Activated CD4-positive, alpha-beta T cell treated with anti-CD3 and anti-CD28 coated beads for 4 hours (primary cell): ENCODE results near the gene POLA2.
"Not testable (repeated sequence)": the region's sequence is repeated elsewhere in the genome, so short reads cannot be mapped to it uniquely, and the experiment has no call there.

Experiments
- DNase-seq, 2 donors: peaks; one replicate each; pipeline ENCODE4 v3.0.0-alpha.2; 2020

The POLA2 gene, protein sequence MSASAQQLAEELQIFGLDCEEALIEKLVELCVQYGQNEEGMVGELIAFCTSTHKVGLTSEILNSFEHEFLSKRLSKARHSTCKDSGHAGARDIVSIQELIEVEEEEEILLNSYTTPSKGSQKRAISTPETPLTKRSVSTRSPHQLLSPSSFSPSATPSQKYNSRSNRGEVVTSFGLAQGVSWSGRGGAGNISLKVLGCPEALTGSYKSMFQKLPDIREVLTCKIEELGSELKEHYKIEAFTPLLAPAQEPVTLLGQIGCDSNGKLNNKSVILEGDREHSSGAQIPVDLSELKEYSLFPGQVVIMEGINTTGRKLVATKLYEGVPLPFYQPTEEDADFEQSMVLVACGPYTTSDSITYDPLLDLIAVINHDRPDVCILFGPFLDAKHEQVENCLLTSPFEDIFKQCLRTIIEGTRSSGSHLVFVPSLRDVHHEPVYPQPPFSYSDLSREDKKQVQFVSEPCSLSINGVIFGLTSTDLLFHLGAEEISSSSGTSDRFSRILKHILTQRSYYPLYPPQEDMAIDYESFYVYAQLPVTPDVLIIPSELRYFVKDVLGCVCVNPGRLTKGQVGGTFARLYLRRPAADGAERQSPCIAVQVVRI

GRCh38 chr11:65261591-65262380 is at the start of gene POLA2:
POLA2 (plus strand) TSS chr11:65261962; CDS start chr11:65262293, 331 bp downstream.
- peak; percentile 94 to 95 for DNase-seq

- DNase-seq = no peak
Measured at GRCh38 chr11:65212226-65212801, 49.4 kb upstream of the POLA2 start.

DNA sequence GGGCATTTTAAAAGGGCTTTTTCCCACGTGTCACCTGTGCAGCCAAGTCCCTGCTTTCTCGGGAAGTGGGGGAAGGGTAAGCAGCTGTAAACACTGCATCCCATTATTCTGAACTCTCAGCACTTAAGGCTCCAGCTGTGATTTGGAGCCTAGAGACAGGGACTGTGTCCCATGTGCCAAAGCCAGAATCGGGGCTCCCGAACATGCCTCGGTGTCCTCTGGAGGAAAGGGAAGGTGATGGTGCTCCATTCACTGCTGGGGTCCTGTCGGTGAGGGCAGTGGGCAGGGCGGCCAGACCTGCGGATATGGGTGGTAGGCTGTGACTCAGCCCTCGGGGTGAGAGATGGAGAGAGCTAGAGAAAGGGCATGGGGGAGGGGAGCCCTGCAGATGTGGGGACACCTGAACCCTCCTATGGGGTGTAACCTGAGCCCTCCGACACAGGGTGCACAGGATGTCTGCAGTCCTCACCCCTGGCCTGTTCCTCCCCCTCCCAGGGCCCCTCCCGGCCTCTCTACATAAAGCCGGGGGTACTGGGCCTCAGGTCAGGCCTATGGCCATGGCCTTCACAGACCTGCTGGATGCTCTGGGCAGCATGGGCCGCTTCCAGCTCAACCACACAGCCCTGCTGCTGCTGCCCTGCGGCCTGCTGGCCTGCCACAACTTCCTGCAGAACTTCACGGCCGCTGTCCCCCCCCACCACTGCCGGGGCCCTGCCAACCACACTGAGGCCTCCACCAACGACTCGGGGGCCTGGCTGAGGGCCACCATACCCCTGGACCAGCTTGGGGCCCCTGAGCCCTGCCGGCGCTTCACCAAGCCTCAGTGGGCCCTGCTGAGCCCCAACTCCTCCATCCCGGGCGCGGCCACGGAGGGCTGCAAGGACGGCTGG is 48.2 kb upstream of the POLA2 start:
- no peak for DNase-seq

- no peak for DNase-seq
Measured at GRCh38 chr11:65214212-65214845, 47.4 kb upstream of the POLA2 start.

GRCh38 chr11:65215441-65216076 is 46.2 kb upstream of the POLA2 start:
- DNase-seq = peak; percentile 31 to 33

DNA sequence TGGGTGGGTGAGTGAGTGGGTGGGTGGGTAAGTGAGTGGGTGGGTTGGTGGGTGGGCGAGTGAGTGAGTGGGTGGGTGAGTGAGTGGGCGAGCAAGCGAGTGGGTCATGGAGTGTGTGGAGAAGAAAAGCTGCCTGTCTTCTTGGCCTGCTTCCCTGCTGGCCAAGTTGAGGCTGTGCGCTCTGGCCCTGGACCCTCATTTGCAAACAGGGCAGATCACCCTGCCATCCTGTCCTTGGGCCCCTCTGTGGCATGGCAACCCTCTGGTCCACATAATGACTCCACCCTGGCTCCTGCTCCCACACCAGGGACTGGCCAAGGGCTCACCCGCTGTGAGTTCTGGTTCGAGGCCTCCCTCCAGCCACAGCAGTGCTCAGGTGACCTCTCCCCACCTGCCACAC is 44.9 kb upstream of the POLA2 start:
- DNase-seq = no peak

DNA sequence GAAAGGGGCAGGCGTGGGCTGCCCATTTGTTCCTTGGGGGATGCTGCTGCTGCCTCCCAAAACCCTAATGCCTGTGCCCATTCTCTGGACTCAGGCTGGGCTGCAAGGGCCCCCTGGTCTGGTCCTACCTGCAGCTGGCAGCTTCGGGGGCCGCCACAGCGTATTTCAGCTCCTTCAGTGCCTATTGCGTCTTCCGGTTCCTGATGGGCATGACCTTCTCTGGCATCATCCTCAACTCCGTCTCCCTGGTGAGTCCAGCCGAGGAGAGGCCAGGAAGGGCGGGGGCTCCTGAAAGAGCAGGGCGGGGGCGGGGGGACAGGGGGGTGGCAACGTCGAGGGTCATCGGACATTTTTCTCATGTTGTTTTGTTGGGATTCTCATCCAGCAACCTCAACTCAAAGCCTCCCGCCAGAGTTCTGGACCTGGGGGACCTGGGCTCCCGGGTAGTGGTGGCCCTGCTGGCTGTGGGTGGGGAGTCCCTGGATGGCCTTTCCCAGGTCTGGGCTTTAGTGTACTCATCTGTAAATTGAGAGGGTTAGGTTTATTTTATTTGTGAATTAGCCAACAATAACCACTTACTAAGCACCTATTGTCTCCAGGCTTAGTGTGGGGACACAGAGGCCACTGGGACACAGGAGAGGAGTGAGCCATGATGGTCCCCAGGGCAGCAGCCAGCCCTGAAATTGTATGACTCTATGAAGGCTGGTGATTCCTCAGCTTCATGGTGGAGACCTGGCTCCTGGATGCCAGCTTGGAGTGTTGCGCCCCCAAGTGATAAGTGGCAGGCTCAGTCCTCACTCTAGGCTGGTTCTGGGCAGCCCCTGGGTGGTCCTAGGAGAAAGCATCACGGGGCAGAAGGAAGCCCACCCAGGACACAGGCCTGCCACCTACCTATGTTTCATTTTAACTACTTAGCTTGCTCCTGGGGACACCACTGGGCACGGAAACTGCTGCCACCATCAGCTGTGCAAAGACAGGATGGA is 44.0 kb upstream of the POLA2 start:
- no peak for DNase-seq

- no peak for DNase-seq
Measured at GRCh38 chr11:65218446-65218845, 43.3 kb upstream of the POLA2 start.

- DNase-seq = no peak
Measured at GRCh38 chr11:65219930-65220213, 41.9 kb upstream of the POLA2 start.

DNA sequence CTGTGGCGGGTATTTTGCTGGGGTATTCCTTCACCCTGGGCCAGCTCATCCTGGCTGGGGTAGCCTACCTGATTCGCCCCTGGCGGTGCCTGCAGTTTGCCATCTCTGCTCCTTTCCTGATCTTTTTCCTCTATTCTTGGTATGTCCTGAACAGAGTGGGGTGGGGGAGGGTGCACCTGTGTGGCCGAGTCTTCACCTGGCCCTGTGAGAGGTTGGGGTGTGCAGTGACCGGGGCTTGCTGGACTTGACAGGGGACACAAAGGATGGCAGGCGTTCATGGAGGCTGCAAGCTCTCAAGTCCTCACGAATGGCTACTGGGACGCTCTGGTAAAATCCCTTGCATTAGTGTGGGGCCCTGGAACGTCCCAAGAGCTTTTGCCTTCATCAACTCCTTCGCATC is 40.7 kb upstream of the POLA2 start:
- DNase-seq = no peak

DNA sequence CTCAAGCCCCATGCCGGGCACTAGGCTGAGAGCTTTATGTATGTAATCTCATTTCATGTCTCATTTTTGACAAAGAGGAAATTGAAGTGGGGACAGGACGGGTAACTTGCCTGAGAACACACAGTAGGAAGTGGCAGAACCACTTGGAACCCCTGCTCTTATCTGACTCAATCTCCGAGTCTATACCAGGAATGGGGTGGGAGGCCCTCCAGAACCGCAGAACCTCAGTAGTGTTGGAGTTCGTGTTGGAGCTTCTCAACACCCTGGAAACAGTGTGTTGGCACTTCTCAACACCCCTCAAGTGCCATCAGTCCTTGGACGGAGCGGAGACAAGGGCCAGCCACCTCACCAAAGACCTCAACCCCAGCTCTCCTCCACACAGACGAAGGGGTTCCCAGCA is 38.8 kb upstream of the POLA2 start:
- DNase-seq = no peak

DNA sequence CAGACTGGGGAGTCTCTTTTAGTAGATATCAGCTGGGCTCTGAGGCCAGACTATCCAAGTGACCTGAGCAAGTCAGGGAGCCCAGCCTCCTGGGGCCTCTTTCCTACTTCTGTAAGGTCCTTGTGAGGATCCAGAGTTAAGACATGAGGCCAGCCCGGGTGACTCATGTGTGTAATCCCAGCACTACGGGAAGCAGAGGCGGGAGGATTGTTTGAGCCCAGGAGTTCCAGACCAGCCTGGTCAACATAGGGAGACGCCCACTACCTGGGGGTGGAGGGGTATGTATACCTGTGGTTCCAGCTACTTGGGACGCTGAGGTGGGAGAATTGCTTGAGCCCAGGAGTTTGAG is 36.9 kb upstream of the POLA2 start:
- DNase-seq = no peak

DNA sequence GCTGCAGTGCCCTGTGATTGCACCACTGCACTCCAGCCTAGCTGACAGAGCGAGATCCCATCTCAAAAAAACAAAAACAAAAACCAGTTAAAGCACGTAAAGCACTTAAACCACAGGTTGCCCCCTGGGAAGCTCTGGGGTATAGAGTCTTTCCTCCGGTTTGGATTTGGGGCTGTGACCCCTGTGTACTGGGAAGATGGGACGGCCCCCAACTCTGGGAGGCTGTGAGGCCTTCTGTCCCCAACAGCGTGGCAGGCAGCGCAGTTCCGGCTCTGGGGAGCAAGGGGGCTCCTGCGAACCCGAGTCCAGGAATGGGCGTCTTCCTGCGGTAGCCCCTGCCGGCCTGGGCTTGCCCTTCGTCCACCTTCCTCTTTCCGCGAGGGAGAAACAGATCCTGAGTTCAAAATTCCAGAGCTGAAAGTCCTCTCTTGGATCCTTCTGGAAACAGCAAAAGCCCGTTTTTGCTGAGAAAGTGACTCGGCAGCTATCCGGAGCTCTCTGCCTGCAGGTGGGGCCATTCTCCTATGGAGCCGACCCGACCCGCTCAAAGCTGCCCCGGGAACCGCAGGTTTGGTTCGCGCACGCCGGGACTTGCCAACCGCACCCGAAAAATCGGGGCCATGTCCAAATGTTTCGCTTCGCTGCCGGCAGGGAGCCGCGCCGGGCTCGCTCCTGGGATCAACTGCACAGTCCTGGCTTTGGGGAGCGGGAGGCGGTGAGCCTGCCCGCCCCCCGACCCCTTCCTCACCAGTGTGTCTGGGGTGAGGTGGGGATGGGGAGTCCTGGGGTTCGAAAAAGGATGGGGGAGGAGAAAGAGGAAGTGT is 36.3 kb upstream of the POLA2 start:
- DNase-seq = peak; percentile 57 to 62

GRCh38 chr11:65226103-65226442 is 35.7 kb upstream of the POLA2 start:
- no peak for DNase-seq

GRCh38 chr11:65227879-65228278 is 33.9 kb upstream of the POLA2 start:
- DNase-seq = no peak

GRCh38 chr11:65236194-65237059 is 25.3 kb upstream of the POLA2 start:
- no peak for DNase-seq

DNA sequence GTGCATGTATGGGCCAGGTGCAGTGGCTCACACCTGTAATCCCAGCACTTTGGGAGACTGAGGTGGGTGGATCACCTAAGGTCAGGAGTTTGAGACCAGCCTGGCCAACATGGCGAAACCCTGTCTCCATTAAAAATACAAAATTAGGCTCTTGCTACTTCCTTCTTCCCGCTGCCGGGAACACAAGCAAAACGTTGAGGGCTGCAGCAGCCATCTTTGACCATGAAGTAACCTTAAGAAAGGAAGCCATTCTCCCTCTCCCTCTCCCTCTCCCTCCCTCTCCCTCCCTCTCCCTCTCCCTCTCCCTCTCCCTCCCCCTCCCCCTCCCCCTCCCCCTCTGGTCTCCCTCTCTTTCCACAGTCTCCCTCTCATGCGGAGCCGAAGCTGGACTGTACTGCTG is 23.5 kb upstream of the POLA2 start:
- not testable (repeated sequence) for DNase-seq

GRCh38 chr11:65241134-65241533 is 20.6 kb upstream of the POLA2 start:
- DNase-seq = no peak

GRCh38 chr11:65241692-65242091 is 20.1 kb upstream of the POLA2 start:
- DNase-seq = no peak
